H1 (cell line): Measurements from ENCODE around the gene TTC28. TPM values are rescaled to one million over a fixed set of nuclear protein-coding genes. Genes with fewer than 3 reads are reported as not detected.

Source experiments
- ATF2 ChIP-seq: IDR thresholded peaks from 2 replicates; pipeline ENCODE4 v1.6.1; 2012; ENCODE audit warnings: low read length, inconsistent platforms
- CHD7 ChIP-seq: fragments of 300-600 bp; sonication (generic); IDR thresholded peaks from 2 replicates; pipeline ENCODE4 v1.7.1; 2012; ENCODE audit warnings: low read length, moderate library complexity, mild to moderate bottlenecking, inconsistent platforms; ENCODE audit not compliant: insufficient replicate concordance
- RAD21 ChIP-seq, 2 experiments: IDR thresholded peaks in 1 of 2; conservative IDR thresholded peaks in 1 of 2; 2 replicates each; pipeline ENCODE4 v1.6.1; 2011; ENCODE audit warnings: low read depth in 2 of 2, low read length in 2 of 2, improper control_type of control experiment in 1 of 2, inconsistent platforms in 1 of 2, mild to moderate bottlenecking in 1 of 2, moderate library complexity in 1 of 2
- SIN3A ChIP-seq, 2 experiments: IDR thresholded peaks in 1 of 2; conservative IDR thresholded peaks in 1 of 2; 2 replicates each; pipeline ENCODE4 v1.6.1; 2011 to 2012; ENCODE audit warnings: low read length in 2 of 2, improper control_type of control experiment in 1 of 2, low read depth in 1 of 2, mild to moderate bottlenecking in 1 of 2
- SP1 ChIP-seq: IDR thresholded peaks from 2 replicates; pipeline ENCODE4 v1.6.1; 2011; ENCODE audit warnings: low read depth, low read length
- SP2 ChIP-seq: IDR thresholded peaks from 2 replicates; pipeline ENCODE4 v1.6.1; 2012; ENCODE audit warnings: mild to moderate bottlenecking, low read length, inconsistent platforms
- SRF ChIP-seq: IDR thresholded peaks from 2 replicates; pipeline ENCODE4 v1.6.1; 2011; ENCODE audit warnings: mild to moderate bottlenecking, low read depth, low read length, moderate library complexity
- ZNF274 ChIP-seq: IDR thresholded peaks from 2 replicates; pipeline ENCODE4 v1.7.0; 2012; ENCODE audit warnings: low read length, borderline replicate concordance; ENCODE audit errors: extremely low read depth
- polyA plus RNA-seq, 7 experiments: library from polyadenylated mRNA; depleted of rRNA in 3 of 7; stranded (reverse) in 5 of 7; unstranded in 2 of 7; fragments of >200 nt in 5 of 7; fragments of 200-250 nt in 2 of 7; gene quantifications; 1 replicate in 5 of 7; 2 replicates in 1 of 7; 4 replicates in 1 of 7; pipeline versions ENCODE4 v1.2.1 to v1.2.3, GENCODE V29; 2011 to 2013; ENCODE audit warnings: missing spikeins in 2 of 7, mixed read lengths in 2 of 7
- total RNA-seq: library from RNA; stranded (reverse); fragmentation: NEBNext Ultra II Directional; extraction: Animal tissue kit (Norgen Biotek cat#: 25700); gene quantifications from 2 replicates; pipeline ENCODE4 v1.2.1, GENCODE V29; 2021

TTC28 gene
- total and polyA plus RNA-seq, 2 of the 8 experiments (the other 6 are each of a cell fraction or from before 2014, with no cell fraction given) = 2.6 to 12.6 TPM

- TF ChIP-seq CHD7 (no peak), SP2 (no peak), ZNF274 (no peak), SRF (no peak), ATF2 (no peak), RAD21 (IDR thresholded peaks at IDR 0.05 in 1 of 2, conservative IDR thresholded peaks at IDR 0.05 in 1 of 2; ENCODE audit: low read depth in 2 of 2, low read length in 2 of 2) (no peak), SP1 (no peak), SIN3A (conservative IDR thresholded peaks at IDR 0.05 in 1 of 2, IDR thresholded peaks at IDR 0.05 in 1 of 2; ENCODE audit: low read depth in 1 of 2, low read length in 2 of 2) (no peak)
Measured at GRCh38 chr22:28440592-28441390, 238.8 kb downstream of the TTC28 start (continued).
